ENCODE results near the gene TUBGCP4. TPM values are rescaled to one million over a fixed set of nuclear protein-coding genes. Genes with fewer than 3 reads are reported as not detected.

The TUBGCP4 gene
- total and polyA plus RNA-seq, 2 of the 4 experiments (the other 2 are of a cell fraction): 7.9 to 12.7 TPM

DNA sequence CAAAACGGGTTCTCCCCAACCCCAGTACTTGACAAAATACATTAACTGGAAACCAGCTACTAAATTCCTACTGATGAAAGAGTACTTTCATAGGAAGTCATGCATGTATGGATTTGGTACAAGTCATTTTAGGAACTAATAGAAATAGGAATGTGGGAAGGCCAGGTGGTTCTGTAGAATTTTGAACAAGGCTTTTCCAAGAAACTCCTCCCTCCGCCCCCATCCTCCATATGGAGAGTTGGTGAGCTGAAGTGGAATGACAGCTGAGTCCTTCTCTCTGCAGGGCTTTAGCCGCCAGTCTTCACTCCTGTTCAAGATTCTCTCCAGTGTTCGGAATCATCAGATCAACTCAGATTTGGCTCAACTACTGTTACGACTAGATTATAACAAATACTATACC is 33.2 kb downstream of the TUBGCP4 start:
- Histone ChIP-seq H4K5ac (ENCODE audit: low read depth, low read length) (no peak overlapping the region), H3K9ac (ENCODE audit: low read depth, low read length) (no peak overlapping the region), H3K27me3 (ENCODE audit: control insufficient read depth, insufficient read depth, low read length) (no peaks in the 10 kb centered on the region), H2BK20ac (ENCODE audit: low read depth, low read length) (no peak overlapping the region), H2AK5ac (ENCODE audit: low read depth, low read length) (no peak overlapping the region), H4K91ac (ENCODE audit: insufficient read depth, low read depth, low read length) (no peak overlapping the region), H3K56ac (ENCODE audit: extremely low read depth, insufficient read depth, low read length) (no peak overlapping the region), H2BK5ac (ENCODE audit: low read depth, low read length, poor library complexity, severe bottlenecking) (no peak overlapping the region), H3K79me1 (ENCODE audit: low read depth in 1 of 2, low read length in 2 of 2) (no peaks in the 10 kb centered on the region; a peak in 1 of 4 replicates), H3K18ac (ENCODE audit: low read depth, low read length) (no peak overlapping the region), H2BK120ac (ENCODE audit: low read depth, low read length) (no peak overlapping the region), H3K27ac (ENCODE audit: insufficient read depth, low read length) (no peak overlapping the region), H3K9me1 (ENCODE audit: insufficient read depth, low read length) (peaks cover 2% of the 10 kb centered on the region), H3K4ac (ENCODE audit: low read depth, low read length) (no peak overlapping the region), H3K36me3 (ENCODE audit: control insufficient read depth, insufficient read depth, low read length) (peaks cover 60% of the 10 kb centered on the region), H2BK15ac (ENCODE audit: low read depth, low read length) (no peak overlapping the region), H4K8ac (ENCODE audit: low read depth in 2 of 2, low read length in 2 of 2) (no peak overlapping the region), H2AK9ac (replicated peaks; ENCODE audit: low read depth, low read length, poor library complexity) (no peak overlapping the region), H3K23ac (ENCODE audit: low read depth, low read length) (no peak overlapping the region), H3K4me3 (ENCODE audit: insufficient read depth, low read depth, low read length) (no peak overlapping the region), H3K4me1 (ENCODE audit: control insufficient read depth, insufficient read depth, low read length) (no peaks in the 10 kb centered on the region), H4K20me1 (ENCODE audit: insufficient read depth, low read length) (no peaks in the 10 kb centered on the region), H2AFZ (replicated peaks; ENCODE audit: low read length, poor library complexity) (no peak overlapping the region), H3K4me2 (ENCODE audit: low read depth, low read length) (no peak overlapping the region), H3K9me3 (ENCODE audit: control insufficient read depth, insufficient read depth, low read length) (no peaks in the 10 kb centered on the region), H3K14ac (replicated peaks; ENCODE audit: low read depth, low read length) (no peak overlapping the region)
- ATAC-seq (ENCODE audit: low read depth) (no peak), DNase-seq (no peak)
- WGBS, 2 experiments (ENCODE audit: extremely low coverage in 2 of 2, insufficient read length in 1 of 2): no CpG with 5 or more reads among the region's 5 CpGs
- intact Hi-C loops (cut with micrococcal nuclease) (no loop called here), in situ Hi-C loops (cut with MboI; ENCODE audit: low sequenced_read_pairs) (no loop called here), dilution Hi-C loops (cut with HindIII; ENCODE audit: low sequenced_read_pairs, unreplicated experiment) (no loop called here)
- ChIA-PET CTCF (no interaction called here), POLR2A (ENCODE audit: unreplicated experiment) (no interaction called here)
- BruUV-seq (replicated peaks): no TSS peak
- TF ChIP-seq RAD21 (IDR thresholded peaks at IDR 0.05; ENCODE audit: low read length) (no peak), BHLHE40 (IDR thresholded peaks at IDR 0.05; ENCODE audit: low read depth, low read length) (no peak), CHD1 (IDR thresholded peaks at IDR 0.05; ENCODE audit: low read depth, low read length) (no peak), MXI1 (IDR thresholded peaks at IDR 0.05; ENCODE audit: borderline replicate concordance, low read depth, low read length) (no peak), RFX5 (IDR thresholded peaks at IDR 0.05; ENCODE audit: low read depth, low read length) (no peak), MAFK (IDR thresholded peaks at IDR 0.05; ENCODE audit: low read depth, low read length) (no peak), CTCF (conservative IDR thresholded peaks at IDR 0.05; ENCODE audit: low read depth, low read length) (no peak), CEBPB (IDR thresholded peaks at IDR 0.05; ENCODE audit: low read depth, low read length) (no peak), MAZ (IDR thresholded peaks at IDR 0.05; ENCODE audit: borderline replicate concordance, low read depth, low read length) (no peak), NFE2L2 (IDR thresholded peaks at IDR 0.05; ENCODE audit: low read depth, low read length) (no peak), POLR2A (IDR thresholded peaks at IDR 0.05; ENCODE audit: low read depth, low read length) (no peak), SMC3 (IDR thresholded peaks at IDR 0.05; ENCODE audit: low read depth, low read length) (no peak), RCOR1 (IDR thresholded peaks at IDR 0.05; ENCODE audit: insufficient replicate concordance, low read length) (no peak), FOS (IDR thresholded peaks at IDR 0.05; ENCODE audit: low read depth, low read length) (no peak)
- TF ChIP-seq, protein P1, sequence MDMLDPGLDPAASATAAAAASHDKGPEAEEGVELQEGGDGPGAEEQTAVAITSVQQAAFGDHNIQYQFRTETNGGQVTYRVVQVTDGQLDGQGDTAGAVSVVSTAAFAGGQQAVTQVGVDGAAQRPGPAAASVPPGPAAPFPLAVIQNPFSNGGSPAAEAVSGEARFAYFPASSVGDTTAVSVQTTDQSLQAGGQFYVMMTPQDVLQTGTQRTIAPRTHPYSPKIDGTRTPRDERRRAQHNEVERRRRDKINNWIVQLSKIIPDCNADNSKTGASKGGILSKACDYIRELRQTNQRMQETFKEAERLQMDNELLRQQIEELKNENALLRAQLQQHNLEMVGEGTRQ (IDR thresholded peaks at IDR 0.05; ENCODE audit: low read depth, low read length): no peak
- TF ChIP-seq, protein P2, sequence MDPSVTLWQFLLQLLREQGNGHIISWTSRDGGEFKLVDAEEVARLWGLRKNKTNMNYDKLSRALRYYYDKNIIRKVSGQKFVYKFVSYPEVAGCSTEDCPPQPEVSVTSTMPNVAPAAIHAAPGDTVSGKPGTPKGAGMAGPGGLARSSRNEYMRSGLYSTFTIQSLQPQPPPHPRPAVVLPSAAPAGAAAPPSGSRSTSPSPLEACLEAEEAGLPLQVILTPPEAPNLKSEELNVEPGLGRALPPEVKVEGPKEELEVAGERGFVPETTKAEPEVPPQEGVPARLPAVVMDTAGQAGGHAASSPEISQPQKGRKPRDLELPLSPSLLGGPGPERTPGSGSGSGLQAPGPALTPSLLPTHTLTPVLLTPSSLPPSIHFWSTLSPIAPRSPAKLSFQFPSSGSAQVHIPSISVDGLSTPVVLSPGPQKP (IDR thresholded peaks at IDR 0.05; ENCODE audit: borderline replicate concordance, low read depth, low read length): no peak
